Epithelial cell of alveolus of lung (primary cell): ENCODE data around the gene SOX2. TPM values are rescaled to one million over a fixed set of nuclear protein-coding genes. Genes with fewer than 3 reads are reported as not detected.

Experiments used
- total RNA-seq: library from RNA; depleted of rRNA; stranded (reverse); fragments of >200 nt; gene quantifications from 2 replicates; pipeline ENCODE4 v1.2.1, GENCODE V29; 2015

SOX2 gene
- under 0.01 TPM in 1 of 2 replicates, not detected in the other for total RNA-seq

DNA sequence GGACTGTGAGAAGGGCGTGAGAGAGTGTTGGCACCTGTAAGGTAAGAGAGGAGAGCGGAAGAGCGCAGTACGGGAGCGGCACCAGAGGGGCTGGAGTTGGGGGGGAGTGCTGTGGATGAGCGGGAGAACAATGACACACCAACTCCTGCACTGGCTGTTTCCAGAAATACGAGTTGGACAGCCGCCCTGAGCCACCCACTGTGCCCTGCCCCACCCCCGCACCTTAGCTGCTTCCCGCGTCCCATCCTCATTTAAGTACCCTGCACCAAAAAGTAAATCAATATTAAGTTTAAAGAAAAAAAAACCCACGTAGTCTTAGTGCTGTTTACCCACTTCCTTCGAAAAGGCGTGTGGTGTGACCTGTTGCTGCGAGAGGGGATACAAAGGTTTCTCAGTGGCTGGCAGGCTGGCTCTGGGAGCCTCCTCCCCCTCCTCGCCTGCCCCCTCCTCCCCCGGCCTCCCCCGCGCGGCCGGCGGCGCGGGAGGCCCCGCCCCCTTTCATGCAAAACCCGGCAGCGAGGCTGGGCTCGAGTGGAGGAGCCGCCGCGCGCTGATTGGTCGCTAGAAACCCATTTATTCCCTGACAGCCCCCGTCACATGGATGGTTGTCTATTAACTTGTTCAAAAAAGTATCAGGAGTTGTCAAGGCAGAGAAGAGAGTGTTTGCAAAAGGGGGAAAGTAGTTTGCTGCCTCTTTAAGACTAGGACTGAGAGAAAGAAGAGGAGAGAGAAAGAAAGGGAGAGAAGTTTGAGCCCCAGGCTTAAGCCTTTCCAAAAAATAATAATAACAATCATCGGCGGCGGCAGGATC is at the start of gene SOX2:
Gene SOX2, plus strand, starts transcription at position 601 of the 811 bp plus-strand sequence. CDS start 436 bp downstream, outside the sequence.

